ENCODE measurements around the gene VSTM2B. TPM values are rescaled to one million over a fixed set of nuclear protein-coding genes. Genes with fewer than 3 reads are reported as not detected.

Gene VSTM2B
- total RNA-seq, 2 donors from 2014 or later, result not detected

DNA sequence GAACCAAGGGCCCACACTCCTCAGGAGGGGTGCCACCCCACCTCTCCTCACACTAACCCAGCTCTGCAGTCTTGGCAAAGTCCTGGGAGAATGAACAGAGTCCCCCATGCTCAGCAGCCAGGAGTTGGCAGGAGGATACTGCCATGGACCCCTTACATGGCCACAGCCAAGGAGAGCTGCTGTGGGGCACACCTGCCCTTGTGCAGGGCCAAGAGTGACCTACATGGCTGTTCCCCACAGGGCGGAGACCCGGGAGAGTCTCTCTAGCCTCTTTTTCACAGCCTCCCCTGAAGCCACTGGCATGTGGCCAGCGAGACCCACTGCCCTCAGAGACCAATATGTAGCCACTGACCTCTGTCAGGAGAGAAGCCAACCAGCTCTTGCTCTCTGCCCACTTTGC is 45.9 kb upstream of the VSTM2B start:
- Histone ChIP-seq H3K36me3 (replicated peaks in 1 of 2; ENCODE audit: insufficient read depth in 1 of 2, low read depth in 2 of 2) (no peaks in the 10 kb centered on the region), H3K4me1 (no peaks in the 10 kb centered on the region), H3K4me3 (no peak overlapping the region), H3K9me3 (peaks cover 0 to 10% (median 0%) of the 10 kb centered on the region in 3 donors), H3K27ac (no peak overlapping the region), H3K27me3 (no peaks in the 10 kb centered on the region)
- intact Hi-C loops (cut with DNase I), result no loop called here
- DNase-seq (no peak), ATAC-seq (no peak)
- TF ChIP-seq POLR2A (IDR thresholded peaks at IDR 0.05), result no peak
- TF ChIP-seq CTCF (IDR thresholded peaks at IDR 0.05), result no peak
- 40 to 59% methylated on average over 2 to 3 of the region's 3 CpGs for WGBS, 2 donors

DNA sequence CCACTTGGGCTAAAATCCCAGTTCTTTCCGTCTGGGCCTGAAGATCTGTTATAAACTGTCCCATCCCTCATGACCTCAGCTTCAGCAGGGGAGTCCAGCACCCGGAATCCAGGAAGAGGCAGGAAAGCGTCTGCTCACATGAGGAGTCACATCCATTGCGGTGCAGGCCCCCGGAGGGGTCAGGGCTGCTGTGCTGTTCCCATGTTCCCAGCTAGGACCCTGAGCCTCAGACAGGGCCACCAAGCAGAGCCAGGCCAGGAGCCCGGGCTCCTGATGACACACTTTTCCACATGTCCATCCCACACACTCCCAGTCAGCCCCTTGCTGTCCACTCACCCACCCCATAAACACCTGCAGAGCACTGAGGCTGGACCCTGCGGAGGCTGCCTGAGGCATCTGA is 45.3 kb upstream of the VSTM2B start:
- H3K27ac ChIP-seq, result no peak overlapping the region
- WGBS, 2 donors, result 71 to 82% methylated on average over 5 to 7 of the region's 7 CpGs
- no peak for TF ChIP-seq POLR2A (IDR thresholded peaks at IDR 0.05)
- no peak for TF ChIP-seq CTCF (IDR thresholded peaks at IDR 0.05)
- no peaks in the 10 kb centered on the region for H3K36me3 ChIP-seq (replicated peaks in 1 of 2; ENCODE audit: insufficient read depth in 1 of 2, low read depth in 2 of 2)
- intact Hi-C loops (cut with DNase I), result no loop called here
- H3K4me3 ChIP-seq, result no peak overlapping the region
- ATAC-seq, result no peak
- no peaks in the 10 kb centered on the region for H3K27me3 ChIP-seq
- peaks cover 0 to 10% (median 0%) of the 10 kb centered on the region in 3 donors for H3K9me3 ChIP-seq
- no peaks in the 10 kb centered on the region for H3K4me1 ChIP-seq
- DNase-seq, result no peak

DNA sequence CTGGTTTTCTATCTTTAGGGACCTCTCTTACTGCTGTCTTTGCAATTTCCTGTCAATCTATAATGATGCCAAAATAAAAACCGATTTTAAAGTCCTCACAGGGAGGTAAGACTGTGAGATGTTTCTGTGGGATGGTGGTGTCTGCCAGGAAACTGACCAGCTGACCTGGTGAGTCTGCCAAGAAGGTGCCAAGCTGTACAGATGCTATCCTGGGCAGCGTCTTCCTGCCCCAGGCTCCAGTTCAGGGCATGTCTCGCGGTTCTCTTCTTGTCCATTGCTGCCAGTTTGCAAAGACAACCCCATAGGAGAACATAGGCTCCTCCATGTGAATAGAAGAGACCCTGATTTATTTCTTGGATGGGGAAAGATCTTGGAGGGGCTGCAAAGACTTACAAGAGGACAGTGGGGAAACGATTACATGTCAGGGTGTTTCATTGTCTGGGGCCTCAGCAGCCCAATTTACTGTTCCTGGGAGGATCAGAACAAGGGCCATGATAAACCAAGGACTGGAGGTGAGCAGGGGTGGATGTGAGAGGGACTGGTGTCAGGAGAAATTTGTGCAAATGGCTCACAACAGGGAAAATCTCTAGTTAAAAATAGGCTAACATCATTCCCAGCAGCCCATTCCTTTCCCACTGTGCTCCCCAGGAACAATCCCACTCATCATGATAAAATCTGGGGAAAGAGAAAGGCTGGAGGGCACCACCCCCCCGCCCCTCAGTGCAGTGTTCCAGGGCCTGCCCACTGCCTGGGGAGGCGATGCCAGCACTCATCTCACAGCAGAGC is 42.7 kb upstream of the VSTM2B start:
- no peaks in the 10 kb centered on the region for H3K4me1 ChIP-seq
- DNase-seq (no peak), ATAC-seq (no peak)
- TF ChIP-seq POLR2A (IDR thresholded peaks at IDR 0.05), result no peak
- TF ChIP-seq CTCF (IDR thresholded peaks at IDR 0.05), result no peak
- H3K4me3 ChIP-seq, result no peak overlapping the region
- peaks cover 0 to 10% (median 0%) of the 10 kb centered on the region in 3 donors for H3K9me3 ChIP-seq
- H3K27ac ChIP-seq, result no peak overlapping the region
- no peaks in the 10 kb centered on the region for H3K36me3 ChIP-seq (replicated peaks in 1 of 2; ENCODE audit: insufficient read depth in 1 of 2, low read depth in 2 of 2)
- intact Hi-C loops (cut with DNase I), result no loop called here
- no peaks in the 10 kb centered on the region for H3K27me3 ChIP-seq
- 48 to 51% methylated on average over 7 of the region's 7 CpGs for WGBS, 2 donors

DNA sequence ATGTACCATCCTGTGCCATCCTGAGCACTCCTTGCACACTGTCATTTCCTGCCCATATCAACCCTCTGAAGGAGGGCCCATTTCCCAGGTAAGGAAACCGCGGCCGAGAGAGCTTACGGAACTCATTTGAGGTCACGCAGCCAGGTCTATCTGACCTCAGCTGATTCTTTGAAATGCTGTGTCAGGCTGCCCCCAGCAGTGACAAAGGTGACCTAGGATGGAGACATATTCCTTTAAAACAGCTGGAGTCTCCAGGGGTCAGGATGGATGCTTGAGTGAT is 42.2 kb upstream of the VSTM2B start:
- Histone ChIP-seq H3K4me3 (no peak overlapping the region), H3K27me3 (no peaks in the 10 kb centered on the region), H3K27ac (no peak overlapping the region), H3K36me3 (replicated peaks in 1 of 2; ENCODE audit: insufficient read depth in 1 of 2, low read depth in 2 of 2) (no peaks in the 10 kb centered on the region), H3K9me3 (peaks cover 0 to 10% (median 0%) of the 10 kb centered on the region in 3 donors), H3K4me1 (no peaks in the 10 kb centered on the region)
- TF ChIP-seq CTCF (IDR thresholded peaks at IDR 0.05) (no peak), POLR2A (IDR thresholded peaks at IDR 0.05) (no peak)
- 89% methylated on average over 5 of the region's 5 CpGs; no CpG with 5 or more reads in 1 of the 2 donors for WGBS, 2 donors
- no peak for DNase-seq
- ATAC-seq, result no peak
- intact Hi-C loops (cut with DNase I), result no loop called here
